ENCODE measurements around the gene GSN. TPM values are rescaled to one million over a fixed set of nuclear protein-coding genes. Genes with fewer than 3 reads are reported as not detected.

The GSN gene
- total RNA-seq, 1 donor from 2014 or later = 84.7 TPM

GRCh38 chr9:121339437-121339836 lies 71.5 kb downstream of the GSN start:
- DNase-seq (ENCODE audit: low read depth, low spot score) = no peak
- H3K27me3 Mint-ChIP-seq (ENCODE audit: low read depth) = no peaks in the 10 kb centered on the region
- H3K4me3 Mint-ChIP-seq = no peak overlapping the region
- no peaks in the 10 kb centered on the region for H3K9me3 Mint-ChIP-seq
- H3K36me3 Mint-ChIP-seq (ENCODE audit: low read depth) = no peaks in the 10 kb centered on the region
- TF ChIP-seq CTCF (conservative IDR thresholded peaks at IDR 0.05) = no peak
- H3K27ac Mint-ChIP-seq (ENCODE audit: unreplicated experiment) = no peak overlapping the region
- no peaks in the 10 kb centered on the region for H3K4me1 Mint-ChIP-seq

GRCh38 chr9:121340676-121341392 lies 72.9 kb downstream of the GSN start:
- DNase-seq (ENCODE audit: low read depth, low spot score) = no peak
- no peaks in the 10 kb centered on the region for H3K27me3 Mint-ChIP-seq (ENCODE audit: low read depth)

GRCh38 chr9:121344184-121344583 lies 76.2 kb downstream of the GSN start:
- H3K27me3 Mint-ChIP-seq (ENCODE audit: low read depth) = no peaks in the 10 kb centered on the region
- H3K36me3 Mint-ChIP-seq (ENCODE audit: low read depth) = no peaks in the 10 kb centered on the region
- no peaks in the 10 kb centered on the region for H3K4me1 Mint-ChIP-seq
- no peak for TF ChIP-seq CTCF (conservative IDR thresholded peaks at IDR 0.05)
- no peaks in the 10 kb centered on the region for H3K9me3 Mint-ChIP-seq
- no peak overlapping the region for H3K27ac Mint-ChIP-seq (ENCODE audit: unreplicated experiment)
- H3K4me3 Mint-ChIP-seq = no peak overlapping the region
- no peak for DNase-seq (ENCODE audit: low read depth, low spot score)

More at GRCh38 chr9:121340676-121341392, 72.9 kb downstream of the GSN start:
- TF ChIP-seq CTCF (conservative IDR thresholded peaks at IDR 0.05) = no peak
- no peaks in the 10 kb centered on the region for H3K9me3 Mint-ChIP-seq
- no peaks in the 10 kb centered on the region for H3K36me3 Mint-ChIP-seq (ENCODE audit: low read depth)
- H3K4me1 Mint-ChIP-seq = no peaks in the 10 kb centered on the region
- no peak overlapping the region for H3K27ac Mint-ChIP-seq (ENCODE audit: unreplicated experiment)
- no peak overlapping the region for H3K4me3 Mint-ChIP-seq

GRCh38 chr9:121345070-121345469 lies 77.1 kb downstream of the GSN start:
- no peak overlapping the region for H3K4me3 Mint-ChIP-seq
- no peak overlapping the region for H3K27ac Mint-ChIP-seq (ENCODE audit: unreplicated experiment)
- no peaks in the 10 kb centered on the region for H3K9me3 Mint-ChIP-seq
- no peak for DNase-seq (ENCODE audit: low read depth, low spot score)
- H3K36me3 Mint-ChIP-seq (ENCODE audit: low read depth) = no peaks in the 10 kb centered on the region
- no peaks in the 10 kb centered on the region for H3K27me3 Mint-ChIP-seq (ENCODE audit: low read depth)
- no peaks in the 10 kb centered on the region for H3K4me1 Mint-ChIP-seq
- TF ChIP-seq CTCF (conservative IDR thresholded peaks at IDR 0.05) = no peak

- Mint-ChIP-seq H3K27me3 (ENCODE audit: low read depth) (no peaks in the 10 kb centered on the region), H3K4me1 (no peaks in the 10 kb centered on the region), H3K4me3 (no peak overlapping the region), H3K36me3 (ENCODE audit: low read depth) (no peaks in the 10 kb centered on the region), H3K27ac (ENCODE audit: unreplicated experiment) (no peak overlapping the region), H3K9me3 (no peaks in the 10 kb centered on the region)
- no peak for DNase-seq (ENCODE audit: low read depth, low spot score)
- no peak for TF ChIP-seq CTCF (conservative IDR thresholded peaks at IDR 0.05)
These were observed 80.3 kb downstream of the GSN start for GRCh38 chr9:121348221-121348620.

All from neural crest cell (in vitro differentiated cells).